NT2/D1 (cell line): ENCODE data around the gene KRT38.

Experiments used
- DNase-seq: peaks from one replicate; pipeline ENCODE4 v3.0.0-alpha.2; 2011; ENCODE audit warnings: low read depth, low spot score
- H3K27me3 ChIP-seq: 2 replicates; pipeline ENCODE4 v1.6.0; 2011; ENCODE audit warnings: mild to moderate bottlenecking; ENCODE audit not compliant: insufficient read length, insufficient read depth
- H3K36me3 ChIP-seq: 2 replicates; pipeline ENCODE4 v1.6.1; 2011; ENCODE audit warnings: mild to moderate bottlenecking, low read length, mixed read lengths; ENCODE audit not compliant: insufficient read depth, insufficient read length
- H3K4me1 ChIP-seq: 2 replicates; pipeline ENCODE4 v1.5.1; 2011; ENCODE audit not compliant: insufficient read depth, insufficient read length
- H3K4me3 ChIP-seq: 2 replicates; pipeline ENCODE4 v1.5.1; 2011; ENCODE audit warnings: low read depth; ENCODE audit not compliant: insufficient read length
- H3K9ac ChIP-seq: 2 replicates; pipeline ENCODE4 v1.6.0; 2011; ENCODE audit warnings: low read depth; ENCODE audit not compliant: insufficient read length
- H3K9me3 ChIP-seq: 2 replicates; pipeline ENCODE4 v1.5.1; 2011; ENCODE audit warnings: mild to moderate bottlenecking, low read length; ENCODE audit not compliant: insufficient read depth
- SUZ12 ChIP-seq: IDR thresholded peaks from 2 replicates; pipeline ENCODE4 v1.6.1; 2011; ENCODE audit not compliant: insufficient read length, insufficient read depth; ENCODE audit errors: extremely low read depth
- YY1 ChIP-seq: IDR thresholded peaks from 2 replicates; pipeline ENCODE4 v1.6.1; 2011; ENCODE audit not compliant: insufficient read length, insufficient read depth
- ZNF274 ChIP-seq: IDR thresholded peaks from 2 replicates; pipeline ENCODE4 v1.6.1; 2011; ENCODE audit warnings: mild to moderate bottlenecking, low read depth, low read length

The KRT38 gene

DNA sequence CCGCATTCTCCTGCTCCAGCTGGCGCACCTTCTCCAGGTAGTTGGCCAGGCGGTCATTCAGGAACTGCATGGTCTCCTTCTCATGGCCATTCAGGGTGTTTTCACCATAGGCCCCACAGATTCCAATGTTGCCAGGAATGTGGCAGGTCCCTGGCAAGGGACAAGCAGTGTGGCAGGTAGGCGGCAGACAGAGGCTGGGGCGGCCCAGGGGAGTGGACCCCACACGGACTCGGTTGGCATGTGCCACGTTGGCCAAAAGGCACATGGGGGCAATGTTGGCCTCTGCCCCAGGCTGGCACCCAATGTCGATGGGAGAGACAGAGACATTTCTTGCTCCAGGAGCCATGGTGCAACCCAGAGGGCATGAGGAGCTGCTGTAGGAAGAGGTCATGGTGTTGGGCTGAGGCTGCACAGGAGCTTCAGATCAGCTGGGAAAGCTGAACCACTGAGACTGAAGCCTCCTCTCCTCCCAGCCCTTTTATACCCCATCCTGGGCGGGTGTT is at the start of gene KRT38:
Gene KRT38, minus strand, starts transcription at position 453 of the 503 bp plus-strand sequence. Its CDS starts 62 bp downstream, at position 391.
- no peaks in the 10 kb centered on the region for H3K36me3 ChIP-seq
- peaks cover 17% of the 10 kb centered on the region; the same call in 1 of the 2 replicates for H3K9me3 ChIP-seq
- peaks cover 2% of the 10 kb centered on the region for H3K4me1 ChIP-seq
- no peak within 1 kb of the TSS for H3K4me3 ChIP-seq
- no peak within 1 kb of the TSS for H3K9ac ChIP-seq
- no peak for DNase-seq
- no peaks in the 10 kb centered on the region for H3K27me3 ChIP-seq
- TF ChIP-seq YY1: no peak
- no peak for TF ChIP-seq ZNF274
- no peak for TF ChIP-seq SUZ12

DNA sequence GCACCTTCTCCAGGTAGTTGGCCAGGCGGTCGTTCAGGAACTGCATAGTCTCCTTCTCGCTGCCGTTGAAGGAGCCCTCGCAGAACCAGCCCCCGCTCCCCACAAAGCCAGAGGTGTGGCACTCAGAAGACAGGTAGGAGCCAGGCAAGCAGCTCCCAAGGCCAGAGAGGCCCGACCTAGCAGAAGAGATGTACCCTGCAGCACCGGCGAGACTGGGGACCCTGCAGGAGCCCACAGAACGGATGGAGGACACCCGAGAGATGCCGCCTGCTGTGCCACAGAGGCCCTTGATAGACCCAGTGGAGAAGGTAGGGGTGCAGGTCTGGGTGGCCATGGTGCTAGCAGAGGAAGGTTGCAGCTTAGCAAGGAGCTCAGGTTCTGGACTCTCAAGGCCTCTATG is 48.7 kb upstream of the KRT38 start, which contains the start of gene KRT36:
Gene KRT36, minus strand, starts transcription at position 380 of the 400 bp plus-strand sequence. Its CDS starts 46 bp downstream, at position 334.
- Histone ChIP-seq H3K4me1 (peaks cover 2% of the 10 kb centered on the region), H3K4me3 (no peak within 1 kb of the TSS), H3K36me3 (no peaks in the 10 kb centered on the region), H3K9me3 (no peaks in the 10 kb centered on the region), H3K27me3 (no peaks in the 10 kb centered on the region), H3K9ac (no peak within 1 kb of the TSS)
- no peak for TF ChIP-seq YY1
- no peak for DNase-seq

DNA sequence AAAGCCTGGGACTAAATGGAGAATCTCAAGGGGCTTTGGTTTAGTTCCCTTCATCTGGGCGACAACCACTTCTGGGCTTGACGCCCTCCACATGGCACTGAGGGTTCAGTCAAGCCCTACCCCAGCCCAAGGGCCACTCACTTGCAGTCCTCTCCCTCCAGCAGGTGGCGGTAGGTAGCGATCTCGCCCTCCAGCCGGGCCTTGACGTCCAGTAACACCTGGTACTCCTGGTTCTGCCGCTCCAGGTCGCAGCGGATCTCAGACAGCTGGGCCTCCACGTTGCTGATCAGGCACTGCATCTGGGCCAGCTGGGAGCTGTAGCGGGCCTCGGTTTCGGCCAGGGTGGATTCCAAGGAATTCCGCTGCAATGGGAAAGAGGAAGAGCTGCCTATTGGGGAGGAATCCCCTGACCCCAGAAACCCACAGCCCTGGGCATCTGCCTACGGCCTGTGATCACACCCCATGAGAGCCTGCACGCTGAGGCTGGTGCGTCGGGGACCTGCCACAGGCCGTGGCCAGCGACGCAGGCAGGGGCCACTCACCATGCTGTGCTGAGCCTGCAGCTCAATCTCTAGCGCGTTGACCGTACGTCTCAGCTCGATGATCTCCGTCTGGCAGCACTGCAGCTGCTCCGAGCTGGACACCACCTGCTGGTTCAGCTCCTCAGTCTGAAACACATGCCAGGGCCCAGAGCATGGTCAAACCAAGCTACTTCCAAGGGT is 46.2 kb upstream of the KRT38 start:
- Histone ChIP-seq H3K9me3 (no peaks in the 10 kb centered on the region), H3K9ac (no peak overlapping the region), H3K4me1 (no peaks in the 10 kb centered on the region), H3K27me3 (no peaks in the 10 kb centered on the region), H3K4me3 (no peak overlapping the region), H3K36me3 (no peaks in the 10 kb centered on the region)
- no peak for TF ChIP-seq ZNF274
- no peak for TF ChIP-seq YY1
- TF ChIP-seq SUZ12: no peak
- no peak for DNase-seq

DNA sequence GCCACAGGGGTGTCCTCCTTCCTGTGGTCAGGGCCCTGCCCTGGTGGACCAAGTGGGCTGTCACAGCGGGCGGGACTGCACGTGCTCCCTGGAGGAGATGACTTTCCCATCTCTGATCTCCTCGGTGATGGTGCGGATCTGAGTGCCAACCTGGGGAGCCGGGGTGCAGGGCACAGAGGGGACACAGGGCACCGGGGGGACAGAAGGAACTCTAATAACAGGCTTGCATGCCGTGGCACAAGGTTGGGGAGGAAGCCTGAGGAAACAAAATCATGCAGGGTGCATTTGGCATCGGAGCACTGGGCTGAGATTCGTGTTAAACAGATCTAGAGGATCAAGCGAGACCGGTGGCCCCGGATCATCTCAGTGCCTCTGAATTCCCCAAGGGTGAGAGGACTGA is 45.5 kb upstream of the KRT38 start:
- no peaks in the 10 kb centered on the region for H3K27me3 ChIP-seq
- no peaks in the 10 kb centered on the region for H3K4me1 ChIP-seq
- H3K9me3 ChIP-seq: no peaks in the 10 kb centered on the region
- no peak overlapping the region for H3K9ac ChIP-seq
- H3K4me3 ChIP-seq: no peak overlapping the region
- TF ChIP-seq SUZ12 (no peak), ZNF274 (no peak), YY1 (no peak)
- DNase-seq: no peak
- no peaks in the 10 kb centered on the region for H3K36me3 ChIP-seq

DNA sequence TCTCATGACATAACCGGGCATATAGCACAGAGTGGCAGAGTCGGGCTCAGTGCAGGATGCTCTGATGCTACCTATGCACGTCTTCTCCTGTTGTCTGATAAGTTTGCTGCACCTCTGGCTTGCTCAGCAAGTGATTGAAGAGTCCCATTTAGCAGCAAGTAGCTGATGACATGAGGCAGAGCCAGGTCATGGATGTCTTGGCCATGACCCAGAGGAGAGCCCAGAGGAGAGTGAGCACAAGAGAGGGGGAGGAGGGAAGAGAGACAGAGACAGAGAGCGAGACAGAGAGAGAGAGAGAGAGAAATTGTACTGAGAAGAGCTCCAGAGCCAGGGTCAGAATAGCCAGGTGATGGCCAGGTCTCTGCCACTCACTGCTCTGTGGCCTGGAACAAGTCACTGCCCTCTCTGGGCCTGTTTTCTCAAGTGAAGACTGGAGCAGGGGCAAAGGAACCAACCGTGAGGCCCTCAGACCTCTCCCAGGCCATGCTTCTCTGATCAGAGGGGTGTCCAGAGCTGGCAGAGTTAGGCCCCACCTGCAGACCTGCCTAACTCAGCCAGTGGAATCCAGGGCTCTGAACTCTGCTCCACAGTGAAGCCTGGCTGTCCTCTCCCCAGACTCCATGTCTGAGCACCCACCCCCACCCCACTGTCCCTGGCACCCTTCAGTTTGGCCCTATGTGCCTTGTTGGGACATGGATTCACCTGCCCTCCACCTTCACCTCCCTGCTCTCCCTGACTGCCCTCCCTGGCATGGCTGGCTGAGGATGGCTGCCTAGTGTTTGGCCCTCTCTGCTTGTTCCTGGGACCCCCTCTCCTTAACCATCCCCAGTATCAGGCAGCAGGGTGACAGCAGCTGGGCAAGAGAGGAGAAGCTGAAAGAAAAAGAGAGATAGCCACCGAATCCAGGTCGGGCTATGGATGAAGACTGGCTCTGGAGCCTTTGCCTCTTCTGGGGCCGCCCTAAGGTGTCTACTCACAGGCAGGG is 44.4 kb upstream of the KRT38 start:
- H3K4me1 ChIP-seq: no peaks in the 10 kb centered on the region
- no peaks in the 10 kb centered on the region for H3K36me3 ChIP-seq
- DNase-seq: no peak
- no peak overlapping the region for H3K4me3 ChIP-seq
- TF ChIP-seq YY1: no peak
- TF ChIP-seq SUZ12: no peak
- no peak for TF ChIP-seq ZNF274
- no peak overlapping the region for H3K9ac ChIP-seq
- H3K27me3 ChIP-seq: no peaks in the 10 kb centered on the region
- no peaks in the 10 kb centered on the region for H3K9me3 ChIP-seq

DNA sequence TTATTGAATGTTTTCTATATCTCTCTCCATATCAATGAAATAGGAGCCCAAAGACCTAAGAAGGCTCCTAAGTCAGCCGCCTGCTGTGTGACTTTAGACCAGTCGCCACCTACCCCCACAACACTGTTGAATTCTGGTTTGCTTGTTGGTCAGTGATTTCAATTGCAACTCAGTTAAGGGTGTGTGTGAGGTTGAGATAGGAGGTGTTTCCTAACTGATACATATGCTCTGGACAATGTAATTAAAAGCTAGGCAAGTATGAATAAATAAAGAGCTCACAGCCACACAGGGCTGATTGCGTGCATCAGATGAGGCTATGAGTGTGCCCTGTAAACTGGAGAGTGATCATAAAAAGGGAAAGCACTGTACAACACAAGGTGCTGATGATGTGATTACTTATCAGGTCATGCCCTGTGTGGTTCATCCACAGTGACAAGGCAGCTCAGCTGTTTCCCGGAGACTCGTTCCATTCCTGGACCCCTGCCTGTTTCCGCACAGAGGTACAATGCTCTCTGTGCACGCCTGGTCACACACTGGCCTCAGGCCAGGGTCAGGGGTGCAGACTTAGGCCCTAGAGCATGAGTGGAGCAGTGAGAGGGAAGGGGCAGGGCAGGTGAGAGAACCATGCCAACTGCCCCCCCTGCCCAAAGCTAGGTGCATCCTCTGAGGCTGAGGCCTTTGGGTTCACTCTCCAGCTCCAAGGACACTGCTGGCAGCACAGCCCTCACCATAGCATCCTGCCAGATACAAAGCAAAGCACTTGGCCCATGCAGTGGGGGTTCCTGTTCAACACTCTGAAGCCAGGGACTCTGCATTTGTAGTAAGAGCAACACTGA is 43.4 kb upstream of the KRT38 start:
- H3K36me3 ChIP-seq: no peaks in the 10 kb centered on the region
- H3K27me3 ChIP-seq: no peaks in the 10 kb centered on the region
- no peak for TF ChIP-seq SUZ12
- TF ChIP-seq YY1: no peak
- no peak for TF ChIP-seq ZNF274
- no peak for DNase-seq
- no peaks in the 10 kb centered on the region for H3K9me3 ChIP-seq
- no peak overlapping the region for H3K4me3 ChIP-seq
- H3K4me1 ChIP-seq: no peaks in the 10 kb centered on the region
- H3K9ac ChIP-seq: no peak overlapping the region
